GM21528 (cell line): ENCODE measurements around the gene PIEZO2.

Experiments used
- ATAC-seq: cut with Tn5 transposase; IDR thresholded peaks from one replicate; pipeline ENCODE4 v1.9.1; 2021; ENCODE audit warnings: mild to moderate bottlenecking, moderate library complexity; ENCODE audit not compliant: unreplicated experiment, low FRiP score

Gene PIEZO2

GRCh38 chr18:10822456-10822855 lies 326.9 kb downstream of the PIEZO2 start:
- ATAC-seq: no peak

GRCh38 chr18:10820681-10821080 lies 328.7 kb downstream of the PIEZO2 start:
- no peak for ATAC-seq

- ATAC-seq: no peak
Observed at GRCh38 chr18:10814336-10814735, 335.0 kb downstream of the PIEZO2 start.

GRCh38 chr18:10805587-10806118 lies 343.7 kb downstream of the PIEZO2 start:
- no peak for ATAC-seq

GRCh38 chr18:10804126-10804525 lies 345.2 kb downstream of the PIEZO2 start:
- ATAC-seq: no peak

- no peak for ATAC-seq
Observed at GRCh38 chr18:10798727-10799550, 350.4 kb downstream of the PIEZO2 start.

DNA sequence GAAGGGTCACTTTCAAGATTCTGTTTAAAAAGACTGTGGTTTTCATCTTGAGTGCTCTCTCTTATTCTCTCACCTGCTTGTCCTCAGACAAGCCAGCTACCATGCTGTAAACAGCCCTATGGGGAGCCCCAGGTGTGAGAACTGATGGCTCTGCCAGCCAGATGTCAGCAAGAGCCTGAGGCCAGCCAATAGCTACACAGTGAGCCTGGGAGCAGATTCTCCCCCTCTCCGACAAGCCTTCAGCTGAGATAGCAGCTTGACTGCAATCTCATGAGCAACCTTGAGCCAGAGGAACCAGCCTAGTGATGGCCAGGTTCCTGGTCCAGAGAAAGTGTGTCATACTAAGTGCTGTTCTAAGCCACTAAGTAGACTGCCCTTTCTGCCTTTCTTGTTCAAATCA lies 351.5 kb downstream of the PIEZO2 start:
- no peak for ATAC-seq

- ATAC-seq: no peak
Observed at GRCh38 chr18:10794771-10795170, 354.6 kb downstream of the PIEZO2 start.

DNA sequence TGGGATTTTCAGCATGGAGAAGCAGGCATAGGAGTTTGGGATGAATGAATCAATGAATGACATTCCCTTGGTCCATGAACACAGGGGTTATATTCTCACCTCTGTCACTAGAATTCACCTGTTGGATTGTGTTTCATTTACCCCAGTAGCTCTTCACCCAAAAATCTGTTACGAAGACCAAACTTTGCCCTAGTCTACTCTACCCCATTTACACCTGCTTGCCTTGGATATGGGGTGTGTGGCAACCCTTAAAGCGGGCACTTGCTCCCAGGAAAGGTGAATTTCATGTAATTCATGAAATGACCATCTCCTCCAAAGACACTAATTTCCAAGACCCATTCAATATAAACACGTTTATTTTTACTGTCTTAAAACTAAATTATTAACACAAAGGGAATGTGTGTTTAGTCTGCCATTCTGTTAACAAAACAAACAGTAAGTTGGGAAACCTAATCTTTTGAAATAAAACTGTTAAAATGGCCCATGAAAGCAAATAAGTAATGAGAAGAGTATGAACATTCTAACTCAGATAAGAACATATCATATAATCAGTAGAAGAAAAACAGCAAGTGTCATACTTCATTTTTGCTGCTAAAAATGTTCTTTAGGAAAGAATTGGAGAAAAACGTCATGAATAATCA lies 355.5 kb downstream of the PIEZO2 start:
- no peak for ATAC-seq

- no peak for ATAC-seq
Observed at GRCh38 chr18:10792181-10792580, 357.2 kb downstream of the PIEZO2 start.

DNA sequence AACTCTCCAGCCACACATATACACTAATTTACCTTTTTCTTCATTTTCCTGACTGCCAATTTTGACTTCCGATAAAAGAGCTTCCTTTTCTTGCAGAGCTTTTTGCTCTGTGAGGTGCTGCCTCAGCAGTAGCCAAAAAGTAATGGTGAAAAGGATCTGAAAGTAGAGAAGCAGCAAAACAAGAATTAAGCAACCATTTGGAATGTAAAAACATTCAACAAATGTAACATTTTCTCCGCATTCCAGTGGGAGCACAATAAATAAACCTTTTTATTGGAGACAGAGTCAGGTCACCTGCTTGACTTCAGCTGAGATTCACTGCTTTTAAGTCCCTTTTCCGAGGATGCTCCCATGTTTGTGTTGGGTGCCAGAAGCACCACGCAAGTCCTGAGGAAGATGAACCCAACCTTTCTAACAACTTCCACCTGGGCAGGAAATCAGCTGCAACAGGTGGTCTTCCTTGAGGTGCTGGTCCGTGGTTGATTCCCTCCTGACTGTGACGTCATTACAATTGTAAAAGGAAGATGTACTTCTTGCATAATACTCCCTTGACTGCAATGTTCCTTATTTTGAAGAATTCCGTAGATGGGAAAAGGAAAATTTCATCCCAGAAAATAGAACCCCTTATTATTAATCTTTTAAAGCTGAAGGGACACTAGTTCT lies 358.1 kb downstream of the PIEZO2 start:
- ATAC-seq: no peak

DNA sequence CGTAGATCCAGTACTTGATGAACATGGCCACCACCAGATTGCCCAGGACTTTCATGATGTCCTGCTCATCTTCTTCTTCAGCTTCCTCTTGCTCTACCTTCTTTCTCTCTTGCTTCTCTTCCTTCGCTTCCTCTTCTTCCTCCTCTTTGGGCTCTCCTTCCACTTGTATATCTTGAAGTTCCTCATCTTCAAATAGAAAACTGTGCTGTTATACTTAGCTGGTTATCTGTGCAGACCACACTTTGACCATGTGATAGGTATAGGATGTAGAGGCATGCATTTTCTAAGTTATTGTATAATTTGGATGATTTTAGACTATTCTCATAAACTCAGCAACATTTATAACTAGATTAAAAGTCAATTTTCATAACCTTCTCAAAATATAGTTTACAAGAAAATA lies 360.2 kb downstream of the PIEZO2 start:
- ATAC-seq: no peak

DNA sequence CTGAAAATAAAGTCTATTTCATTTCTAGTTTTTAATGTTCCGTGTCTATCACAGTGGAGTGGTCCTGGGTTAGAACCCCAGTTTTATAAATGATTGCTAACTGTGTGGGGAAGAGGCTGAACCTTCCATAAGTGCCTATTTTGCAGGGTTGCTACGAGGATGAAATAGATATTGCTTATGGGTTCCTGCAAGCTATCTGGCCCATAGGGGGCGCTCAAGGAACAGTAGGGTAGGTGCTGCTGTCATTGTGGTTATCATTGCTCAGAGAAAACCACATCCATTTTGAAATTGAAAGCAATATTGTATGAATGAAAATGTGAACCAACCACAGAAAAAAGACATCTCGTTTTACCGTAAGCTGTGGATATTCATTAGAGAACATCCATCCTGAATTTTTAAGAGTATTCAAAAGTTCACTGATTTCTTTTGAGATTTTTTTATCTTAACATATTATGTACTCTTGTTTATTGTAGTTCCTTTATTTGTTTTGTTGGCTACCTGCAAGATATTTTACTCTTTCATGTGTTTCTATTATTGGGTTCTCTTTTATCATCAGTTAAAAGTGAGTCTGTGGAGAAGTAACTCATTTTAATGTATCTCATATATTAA lies 362.0 kb downstream of the PIEZO2 start:
- ATAC-seq: peak; percentile 95

DNA sequence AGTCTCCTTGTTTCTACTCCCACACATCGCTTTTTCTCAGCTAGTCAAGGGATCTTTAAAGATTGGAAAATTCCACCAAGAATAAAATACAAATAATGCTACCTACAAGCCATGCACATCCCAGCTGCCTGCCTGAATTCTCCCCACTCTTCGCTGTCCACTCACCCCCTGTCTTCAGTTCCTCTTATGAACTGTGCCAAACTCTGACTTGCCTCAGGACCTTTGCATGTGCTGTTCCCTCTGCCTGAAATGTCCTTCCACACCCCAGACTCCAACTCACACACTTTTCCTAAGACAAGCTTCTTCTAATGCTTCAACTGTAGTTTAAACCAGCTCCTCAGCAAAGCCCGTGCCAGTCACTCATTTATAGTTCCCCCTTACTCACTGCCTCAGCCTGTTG lies 363.6 kb downstream of the PIEZO2 start:
- no peak for ATAC-seq

GRCh38 chr18:10784596-10785202 lies 364.7 kb downstream of the PIEZO2 start:
- no peak for ATAC-seq

DNA sequence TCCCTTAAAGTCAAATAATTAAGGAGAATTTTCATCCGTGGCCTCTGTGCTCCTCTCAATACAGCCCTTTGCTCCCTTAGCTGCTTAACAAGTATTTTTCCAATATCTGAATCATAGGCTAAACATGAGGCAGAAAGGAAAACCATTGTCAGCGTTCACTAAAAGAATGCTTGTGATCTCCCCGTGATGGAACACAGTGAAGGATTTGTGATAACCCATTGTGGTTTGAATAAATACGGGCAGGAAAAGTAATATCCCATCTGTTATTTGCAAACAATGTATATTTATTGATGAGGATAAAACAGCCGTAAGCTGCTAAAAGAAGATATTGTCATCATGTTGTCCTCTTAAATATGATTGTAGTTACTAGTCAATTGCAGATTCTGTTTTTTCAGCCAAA lies 365.4 kb downstream of the PIEZO2 start:
- ATAC-seq: no peak

GRCh38 chr18:10776493-10776892 lies 372.9 kb downstream of the PIEZO2 start:
- ATAC-seq: no peak

GRCh38 chr18:10775026-10775425 lies 374.3 kb downstream of the PIEZO2 start:
- no peak for ATAC-seq

GRCh38 chr18:10771053-10771709 lies 378.2 kb downstream of the PIEZO2 start:
- no peak for ATAC-seq

DNA sequence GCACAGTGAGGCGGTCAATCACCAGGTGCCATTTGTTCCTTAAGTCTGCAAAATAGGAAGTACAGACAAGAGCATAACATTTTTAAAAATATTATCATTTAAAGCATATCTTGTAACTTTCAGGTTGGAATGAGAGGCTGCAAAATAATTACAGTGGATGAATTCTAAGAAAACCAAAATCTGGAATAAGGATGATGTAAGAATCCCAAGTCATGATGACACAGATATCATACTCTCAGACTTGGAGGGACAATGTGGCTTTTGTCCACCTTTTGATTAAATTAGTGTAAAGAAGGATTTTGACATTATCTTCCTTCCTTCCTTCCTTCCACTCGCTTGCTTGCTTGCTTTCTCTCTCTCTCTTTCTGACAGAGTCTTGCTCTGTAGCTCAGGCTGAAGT lies 379.1 kb downstream of the PIEZO2 start:
- no peak for ATAC-seq
